Stimulated activated CD4-positive, alpha-beta T cell treated with anti-CD3 and anti-CD28 coated beads, Interleukin-2, amount 100 ng/mL, for 48 hours (primary cell): ENCODE results near the gene KIF21A.
"Not testable (repeated sequence)": the region's sequence is repeated elsewhere in the genome, so short reads cannot be mapped to it uniquely, and the experiment has no call there.

Experiments
- DNase-seq, 2 donors: peaks; one replicate each; pipeline ENCODE4 v3.0.0-alpha.2; 2020

The KIF21A gene

GRCh38 chr12:39332661-39333175 is 110.2 kb downstream of the KIF21A start:
- no peak for DNase-seq

DNA sequence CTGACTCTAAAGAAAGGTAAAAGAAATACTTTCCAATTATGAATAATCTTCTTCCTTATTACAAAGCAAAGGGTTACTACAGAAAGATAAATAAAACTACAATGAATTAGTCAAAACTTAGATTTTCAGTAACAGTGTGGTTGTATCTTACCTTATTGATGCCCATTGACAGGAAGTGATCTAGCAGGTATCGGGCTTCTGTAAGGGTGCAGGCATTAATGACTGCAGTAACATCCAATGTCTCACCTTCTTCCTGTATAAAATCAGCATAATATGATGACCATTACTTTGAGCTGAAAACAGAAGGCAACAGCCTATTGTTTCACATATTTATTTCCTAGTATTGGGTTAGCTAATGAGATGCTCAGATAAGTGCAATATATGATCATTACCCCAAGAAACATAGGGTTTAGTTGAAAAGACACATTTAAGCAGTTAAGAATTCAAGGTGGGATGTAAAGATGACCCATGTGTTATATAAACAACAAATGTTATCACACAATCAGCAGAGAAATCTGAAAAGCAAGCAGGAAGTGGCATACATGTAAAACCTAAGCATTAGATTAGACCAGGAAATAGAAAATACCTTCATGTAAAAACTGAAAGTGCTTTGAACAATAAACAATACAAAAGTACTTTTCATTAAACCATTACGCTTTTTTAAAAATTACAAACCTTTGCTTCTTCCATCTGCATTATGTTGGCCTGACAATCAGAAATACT is 111.2 kb downstream of the KIF21A start:
- no peak for DNase-seq

- no peak for DNase-seq
Measured at GRCh38 chr12:39329876-39330275, 113.0 kb downstream of the KIF21A start.

GRCh38 chr12:39329018-39329417 is 113.9 kb downstream of the KIF21A start:
- DNase-seq = no peak

DNA sequence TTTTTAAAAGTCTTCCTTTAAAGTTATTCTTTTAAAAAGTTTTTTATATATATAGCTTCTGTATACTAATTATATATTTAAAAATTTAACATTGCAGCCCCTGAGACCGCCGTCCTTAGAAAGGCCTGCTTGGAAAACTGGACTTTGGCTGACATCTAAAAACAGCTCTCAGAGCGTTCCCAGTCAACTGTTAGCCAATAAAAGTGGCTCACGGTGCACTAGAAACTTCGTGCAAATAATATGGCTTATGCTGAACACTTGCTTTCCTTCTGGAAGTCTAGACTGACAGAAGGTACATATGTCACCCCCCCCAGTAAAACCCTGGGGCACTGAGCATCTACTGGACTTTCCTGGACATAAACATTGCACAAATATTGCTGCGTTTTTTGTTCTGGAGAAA is 115.0 kb downstream of the KIF21A start:
- no peak for DNase-seq

GRCh38 chr12:39327510-39327909 is 115.4 kb downstream of the KIF21A start:
- no peak for DNase-seq

DNA sequence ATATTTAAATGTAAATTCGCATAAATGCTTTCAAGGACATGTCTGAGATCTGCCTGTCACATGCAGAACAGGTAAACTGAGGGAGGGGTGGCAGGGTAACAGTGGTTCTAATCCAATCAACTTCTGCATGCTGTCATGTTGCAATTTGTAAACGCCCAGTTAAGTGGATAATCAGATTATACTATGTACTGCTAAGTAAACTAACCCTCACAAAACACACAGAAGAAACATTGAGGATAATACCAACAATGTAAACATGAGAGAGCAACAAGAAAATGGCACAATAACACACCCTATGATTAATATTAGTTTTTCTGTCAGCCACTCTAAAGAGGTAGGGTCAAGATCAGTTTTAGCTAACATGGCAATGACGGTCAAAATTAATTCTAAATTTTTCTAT is 123.7 kb downstream of the KIF21A start:
- DNase-seq = no peak

DNA sequence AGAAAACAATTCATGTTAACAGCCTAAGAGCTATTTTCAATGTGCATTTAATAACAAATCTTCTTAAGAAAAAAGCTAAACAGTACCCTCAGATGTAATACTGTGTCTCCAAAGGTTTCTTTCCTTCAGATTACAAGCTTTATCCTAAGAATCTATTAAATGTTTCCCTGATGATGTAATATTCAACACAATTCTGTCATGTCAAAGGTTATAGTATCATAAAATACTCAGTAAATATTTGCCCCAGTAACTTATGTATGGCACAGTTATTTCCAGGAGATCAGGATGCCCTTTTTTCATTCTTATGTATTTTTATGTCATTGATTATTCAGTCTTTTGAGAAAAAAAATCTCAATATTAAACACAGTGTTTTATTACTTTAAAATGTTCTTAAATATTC is 128.4 kb downstream of the KIF21A start:
- DNase-seq = no peak

GRCh38 chr12:39309516-39309915 is 133.4 kb downstream of the KIF21A start:
- DNase-seq = no peak

- no peak for DNase-seq
Measured at GRCh38 chr12:39301422-39301821, 141.5 kb downstream of the KIF21A start.

GRCh38 chr12:39300799-39301198 is 142.1 kb downstream of the KIF21A start:
- no peak for DNase-seq

GRCh38 chr12:39297891-39298290 is 145.0 kb downstream of the KIF21A start:
- no peak for DNase-seq

- no peak for DNase-seq
Measured at GRCh38 chr12:39296496-39296895, 146.4 kb downstream of the KIF21A start.

- not testable (repeated sequence) for DNase-seq
Measured at GRCh38 chr12:39295593-39295992, 147.3 kb downstream of the KIF21A start.

DNA sequence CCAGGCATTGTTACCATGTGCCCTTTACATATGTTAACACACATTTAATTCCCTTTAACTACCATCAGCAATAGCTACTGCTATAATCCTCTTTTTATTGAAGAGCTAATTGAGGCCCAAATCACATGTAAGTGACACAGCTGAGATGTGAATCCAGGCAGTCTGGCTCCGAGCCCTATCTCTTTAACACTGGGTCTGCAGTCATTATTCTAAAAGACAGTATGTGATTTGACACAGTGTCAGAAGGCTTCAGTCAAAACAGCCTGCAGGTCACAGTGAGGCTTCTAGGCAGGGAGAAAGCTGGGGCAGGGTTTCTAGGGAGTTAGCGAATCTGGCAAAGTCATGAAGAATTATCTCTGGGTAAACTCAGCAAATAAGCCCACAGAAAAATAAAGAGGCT is 148.2 kb downstream of the KIF21A start:
- no peak for DNase-seq

- no peak for DNase-seq
Measured at GRCh38 chr12:39292125-39292630, 150.7 kb downstream of the KIF21A start.

DNA sequence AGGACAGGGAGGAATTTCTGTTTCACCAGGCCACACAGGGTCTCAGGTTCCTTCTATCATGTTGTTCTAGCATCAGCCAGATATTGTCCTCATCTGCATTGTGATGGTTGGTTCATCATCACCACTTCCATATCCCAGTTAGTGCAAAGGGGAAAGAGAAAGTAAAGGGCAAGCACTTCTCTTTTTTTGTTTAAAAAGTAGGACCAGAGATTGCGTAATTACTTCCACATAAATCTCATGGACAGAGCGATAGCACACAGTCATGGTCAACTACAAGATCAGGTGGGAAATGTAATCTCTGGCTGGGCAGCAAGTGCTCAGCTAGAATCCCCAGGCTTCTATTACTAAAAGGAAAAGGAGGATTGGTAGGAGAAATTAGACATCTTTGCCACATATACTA is 155.1 kb downstream of the KIF21A start:
- DNase-seq = no peak

DNA sequence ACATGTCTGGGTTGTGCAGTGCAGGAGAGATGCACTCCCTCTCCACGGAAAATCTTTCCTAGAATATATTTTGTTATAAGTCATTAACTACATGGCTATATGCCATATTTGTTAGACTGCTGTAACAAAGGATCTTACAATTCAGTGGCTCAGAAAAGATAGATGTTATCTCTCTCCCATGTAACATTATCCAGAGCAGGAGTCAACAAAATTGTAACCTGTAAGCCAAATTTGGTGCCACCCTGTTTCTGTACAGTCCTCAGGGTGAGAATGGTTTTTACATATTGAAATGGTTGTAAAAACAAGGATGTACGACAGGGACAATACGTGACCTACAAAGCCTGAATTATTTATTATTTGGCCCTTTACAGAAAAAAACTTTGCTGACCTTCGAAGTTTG is 155.5 kb downstream of the KIF21A start:
- no peak for DNase-seq

DNA sequence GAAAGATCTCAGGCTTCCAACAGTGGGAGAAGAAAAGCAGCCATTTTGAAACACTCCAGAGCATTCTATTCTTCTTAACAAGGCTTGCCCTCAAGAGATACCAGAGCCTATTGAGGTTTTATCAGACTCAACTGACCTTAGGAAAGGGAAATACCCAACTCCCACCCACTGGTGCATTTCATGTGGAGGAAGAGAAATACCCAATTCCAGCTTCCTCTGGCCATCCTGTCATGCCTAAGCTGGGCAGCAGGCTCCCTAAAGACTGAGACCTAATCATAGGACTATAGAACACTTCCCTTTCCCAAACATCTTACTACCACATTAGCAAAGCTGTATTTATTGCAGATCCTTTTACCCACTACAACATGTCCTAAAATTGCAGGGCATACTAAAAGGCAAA is 164.5 kb downstream of the KIF21A start:
- no peak for DNase-seq

DNA sequence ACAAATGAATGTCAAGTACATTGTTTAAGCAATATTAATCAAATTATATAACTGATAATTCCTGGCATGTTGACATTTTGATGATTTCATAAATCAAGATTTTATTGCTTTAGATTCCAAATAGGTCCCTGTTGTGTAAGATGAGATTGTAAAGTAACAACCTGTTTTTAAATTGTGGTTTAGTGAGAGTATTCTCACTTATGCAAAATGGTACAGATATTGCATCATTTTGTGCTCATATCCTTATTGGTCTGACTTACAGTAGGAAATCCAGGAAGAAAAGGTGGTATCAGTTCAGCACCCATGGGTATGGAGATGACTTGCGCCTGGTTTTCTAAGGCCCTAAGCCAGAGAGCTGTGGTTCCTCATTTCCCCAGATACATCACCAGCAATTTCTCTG is 165.5 kb downstream of the KIF21A start:
- no peak for DNase-seq

- no peak for DNase-seq
Measured at GRCh38 chr12:39275846-39276245, 167.1 kb downstream of the KIF21A start.

DNA sequence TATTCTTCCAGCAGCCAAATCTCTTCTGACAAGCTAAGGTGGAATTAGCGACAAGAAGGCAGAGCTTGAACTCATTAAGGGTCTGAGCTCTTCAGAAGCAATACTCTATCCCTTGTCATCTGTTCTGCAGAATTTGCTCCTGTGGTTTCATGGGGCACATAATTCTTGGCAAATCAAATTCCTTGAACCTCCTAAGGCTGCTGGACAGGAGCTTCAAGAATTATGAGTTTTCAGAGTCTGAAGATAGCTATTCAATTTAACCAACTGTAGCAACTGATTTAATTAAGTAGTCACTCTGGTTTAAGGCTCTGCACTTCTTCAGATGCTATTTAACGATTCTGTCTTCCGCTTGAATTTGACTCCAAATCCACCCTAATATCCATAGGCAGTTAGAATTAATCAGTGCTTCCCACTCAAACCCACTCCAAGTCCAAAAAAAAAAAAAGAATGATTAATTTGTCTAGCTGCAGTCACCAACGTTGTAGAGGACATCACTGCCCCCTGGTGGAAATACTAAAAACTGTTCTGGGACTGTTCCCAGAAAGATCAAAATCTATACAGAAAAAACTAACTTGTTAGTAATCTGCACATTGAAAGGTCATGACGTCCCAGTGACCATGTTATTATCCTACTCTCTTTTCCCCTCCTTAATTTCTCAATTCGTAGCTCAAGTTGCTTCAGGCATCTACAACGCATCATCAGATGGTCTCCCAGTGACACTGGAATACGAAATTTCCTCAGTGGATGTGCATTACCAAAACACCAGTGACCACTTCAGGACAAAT is 169.9 kb downstream of the KIF21A start:
- peak; percentile 4 to 23 for DNase-seq

- no peak for DNase-seq
Measured at GRCh38 chr12:39269492-39269891, 173.4 kb downstream of the KIF21A start.

DNA sequence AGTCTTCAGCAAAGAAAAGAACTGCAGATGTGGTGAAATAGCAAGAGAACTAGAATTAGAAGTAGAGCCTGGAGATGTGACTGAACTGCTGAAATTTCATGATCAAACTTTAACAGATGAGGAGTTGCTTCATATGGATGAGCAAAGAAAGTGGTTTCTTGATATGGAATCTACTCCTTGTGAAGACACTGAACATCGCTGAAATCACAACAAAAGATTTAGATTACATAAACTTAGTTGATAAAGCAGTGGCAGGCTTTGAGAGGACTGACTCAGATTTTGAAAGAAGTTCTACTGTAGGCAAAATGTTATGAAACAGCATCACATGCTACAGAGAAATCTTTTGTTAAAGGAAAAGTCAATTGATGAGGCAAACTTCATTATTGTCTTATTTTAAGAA is 175.0 kb downstream of the KIF21A start:
- DNase-seq = no peak
